GM21528 (cell line): ENCODE measurements around the gene TALDO1.

Experiments
- ATAC-seq: cut with Tn5 transposase; IDR thresholded peaks from one replicate; pipeline ENCODE4 v1.9.1; 2021; ENCODE audit warnings: mild to moderate bottlenecking, moderate library complexity; ENCODE audit not compliant: unreplicated experiment, low FRiP score

The TALDO1 gene

DNA sequence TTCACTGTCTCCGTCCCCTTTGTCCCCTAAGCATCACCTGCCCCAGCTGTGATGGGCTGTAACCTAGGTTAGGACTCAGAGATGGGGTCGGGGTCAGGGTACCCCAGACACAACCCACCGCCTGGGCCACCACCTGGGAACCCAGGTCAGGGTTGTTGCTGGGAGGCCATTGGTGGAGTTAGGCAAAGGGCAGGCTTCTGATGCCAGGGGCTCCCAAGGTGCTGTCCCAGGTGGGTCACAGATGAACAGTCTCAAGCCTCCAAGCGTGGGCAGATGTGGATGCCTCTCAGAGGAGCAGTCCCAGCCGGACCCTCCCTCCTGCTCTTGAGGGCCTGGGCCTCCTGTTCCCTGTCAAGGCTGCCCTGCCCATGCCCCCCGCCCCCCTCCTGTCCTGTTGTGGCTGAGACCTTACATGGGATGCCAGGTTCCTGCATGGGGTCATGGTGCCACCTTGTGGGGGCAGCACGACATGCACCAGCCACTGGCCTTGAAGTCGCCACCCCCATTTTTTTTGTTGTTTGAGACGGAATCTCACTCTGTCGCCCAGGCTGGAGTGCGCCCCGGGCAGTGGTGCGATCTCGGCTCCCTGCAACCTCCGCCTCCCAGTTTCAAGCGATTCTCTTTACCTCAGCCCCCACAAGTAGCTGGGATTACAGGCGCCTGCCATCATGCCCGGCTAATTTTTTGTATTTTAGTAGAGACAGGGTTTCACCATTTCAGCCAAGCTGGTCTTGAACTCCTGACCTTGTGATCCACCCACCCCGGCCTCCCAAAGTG, 17.9 kb downstream of the TALDO1 start:
- ATAC-seq = no peak

GRCh38 chr11:765802-766091, 18.5 kb downstream of the TALDO1 start:
- ATAC-seq = no peak

DNA sequence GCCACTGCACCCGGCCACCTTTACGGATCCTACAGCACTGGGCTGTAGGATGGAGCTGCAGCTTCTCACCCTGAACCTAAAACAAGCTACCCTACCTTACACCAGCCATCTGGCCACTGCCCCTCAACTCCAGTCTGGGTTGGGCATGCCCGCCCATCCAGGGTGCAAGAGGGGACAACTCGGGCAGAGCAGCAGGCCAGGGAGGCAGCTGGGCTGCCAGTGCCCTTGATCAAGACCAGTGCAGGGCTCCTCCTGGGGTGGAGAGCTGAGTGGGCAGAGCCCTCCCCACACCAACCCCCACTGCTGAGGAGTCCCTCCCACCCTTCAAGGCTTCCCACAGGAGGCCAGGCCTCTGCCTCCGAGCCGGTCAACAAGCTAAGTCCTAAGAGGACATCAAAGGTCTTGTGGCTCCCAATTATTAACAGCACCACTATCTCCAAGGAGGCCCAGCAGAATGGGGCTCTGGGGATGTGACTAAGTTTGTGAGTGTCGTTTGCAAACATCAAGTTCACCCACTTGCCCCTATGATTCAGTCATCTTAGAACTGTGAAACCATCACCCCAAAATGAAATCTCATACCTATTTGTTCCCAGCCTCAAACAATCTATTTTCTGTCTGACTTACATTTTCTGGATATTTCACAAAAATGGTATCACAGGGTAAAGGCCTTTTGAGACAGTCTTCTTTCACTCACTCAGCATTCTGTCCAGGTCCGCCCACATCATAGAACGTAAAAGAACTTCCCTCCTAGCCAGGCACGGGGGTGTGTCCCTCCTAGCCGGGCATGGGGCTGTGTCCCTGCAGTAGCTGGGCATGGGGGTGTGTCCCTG, 19.1 kb downstream of the TALDO1 start:
- no peak for ATAC-seq

DNA sequence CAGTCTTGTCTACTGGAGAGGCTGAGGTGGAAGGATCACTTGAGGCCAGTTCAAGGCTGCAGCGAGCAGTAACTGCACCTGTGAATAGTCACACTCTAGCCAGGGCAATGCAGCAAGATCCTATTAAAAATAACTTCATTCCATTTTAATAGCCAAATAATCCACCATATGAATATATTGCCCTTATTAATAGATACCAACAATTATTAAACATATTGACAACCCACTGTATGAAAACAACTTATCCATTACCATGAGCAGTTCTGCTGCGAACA, 19.6 kb downstream of the TALDO1 start:
- no peak for ATAC-seq

GRCh38 chr11:767238-767637, 20.0 kb downstream of the TALDO1 start:
- no peak for ATAC-seq

GRCh38 chr11:769887-770641, 22.8 kb downstream of the TALDO1 start:
- no peak for ATAC-seq

- ATAC-seq = no peak
Measured at GRCh38 chr11:770642-771616, 23.7 kb downstream of the TALDO1 start.

DNA sequence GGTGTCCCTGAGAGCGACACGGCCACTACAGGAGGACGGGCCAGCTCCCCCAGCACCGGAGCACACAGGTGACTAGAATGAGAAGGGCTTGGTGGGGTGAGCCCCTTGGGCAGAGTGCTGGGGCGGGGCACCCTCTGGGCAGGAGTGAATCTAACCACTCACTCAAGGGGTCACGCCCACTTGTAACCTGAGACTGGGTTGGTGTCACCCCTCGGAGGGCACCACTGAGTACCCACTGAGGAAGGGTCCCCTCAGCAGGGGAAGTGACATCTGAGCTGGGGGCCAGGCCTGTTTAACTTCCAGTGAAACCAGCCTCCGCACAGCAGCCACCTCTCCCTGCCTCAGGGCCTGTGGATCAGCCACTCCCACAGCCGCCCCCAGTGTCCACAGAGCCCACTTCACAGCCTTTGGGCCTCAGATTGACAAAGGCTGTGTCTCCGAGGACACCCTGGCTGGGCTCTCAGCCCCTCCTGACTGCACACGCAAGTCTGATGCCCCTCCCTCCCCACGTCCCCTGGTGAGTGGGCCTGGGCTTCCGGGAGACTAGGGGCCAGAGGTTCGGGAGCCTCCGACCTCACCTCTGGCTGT, 24.4 kb downstream of the TALDO1 start:
- ATAC-seq = no peak

- ATAC-seq = no peak
Measured at GRCh38 chr11:772429-773390, 25.4 kb downstream of the TALDO1 start.

- no peak for ATAC-seq
Measured at GRCh38 chr11:773425-773824, 26.2 kb downstream of the TALDO1 start.

GRCh38 chr11:773830-774229, 26.6 kb downstream of the TALDO1 start:
- no peak for ATAC-seq

GRCh38 chr11:774873-775592, 27.8 kb downstream of the TALDO1 start:
- ATAC-seq = no peak

GRCh38 chr11:776263-776560, 28.9 kb downstream of the TALDO1 start:
- ATAC-seq = no peak

DNA sequence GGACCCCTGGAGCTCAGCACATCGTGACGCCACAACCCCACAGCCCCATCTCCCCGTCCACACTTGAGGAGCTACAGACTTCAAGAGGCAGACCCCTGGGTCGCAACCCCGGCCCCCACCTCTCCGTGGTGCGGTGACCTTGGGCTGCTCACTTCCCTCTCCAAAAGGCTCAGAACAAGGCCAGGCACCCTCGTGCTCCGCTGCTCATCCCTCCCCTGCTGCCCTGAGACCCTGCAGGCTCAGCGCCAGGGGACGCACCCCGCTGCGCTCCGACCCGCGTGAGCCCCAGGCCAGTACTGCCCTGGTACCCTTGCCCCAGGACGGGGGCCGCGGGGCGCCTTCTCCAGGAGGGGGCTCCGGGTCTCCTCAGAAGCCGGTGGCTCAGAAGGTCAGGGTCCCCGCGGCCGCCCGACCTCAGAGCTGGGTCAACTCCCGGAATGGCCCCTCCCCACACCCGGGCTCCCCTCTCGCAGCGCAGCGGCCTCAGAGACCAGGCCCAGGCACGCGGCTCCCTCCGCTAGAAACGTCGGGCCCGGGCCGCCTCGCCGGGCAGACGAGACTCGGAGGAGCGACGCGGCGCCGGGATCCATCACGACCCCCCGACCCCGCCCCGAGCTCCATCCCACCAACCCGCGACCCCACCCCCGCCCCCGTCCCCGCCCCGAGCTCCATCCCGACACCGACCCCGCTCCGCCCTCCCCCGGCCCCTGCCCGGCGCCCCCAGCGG, 29.5 kb downstream of the TALDO1 start:
- peak; percentile 37 for ATAC-seq

DNA sequence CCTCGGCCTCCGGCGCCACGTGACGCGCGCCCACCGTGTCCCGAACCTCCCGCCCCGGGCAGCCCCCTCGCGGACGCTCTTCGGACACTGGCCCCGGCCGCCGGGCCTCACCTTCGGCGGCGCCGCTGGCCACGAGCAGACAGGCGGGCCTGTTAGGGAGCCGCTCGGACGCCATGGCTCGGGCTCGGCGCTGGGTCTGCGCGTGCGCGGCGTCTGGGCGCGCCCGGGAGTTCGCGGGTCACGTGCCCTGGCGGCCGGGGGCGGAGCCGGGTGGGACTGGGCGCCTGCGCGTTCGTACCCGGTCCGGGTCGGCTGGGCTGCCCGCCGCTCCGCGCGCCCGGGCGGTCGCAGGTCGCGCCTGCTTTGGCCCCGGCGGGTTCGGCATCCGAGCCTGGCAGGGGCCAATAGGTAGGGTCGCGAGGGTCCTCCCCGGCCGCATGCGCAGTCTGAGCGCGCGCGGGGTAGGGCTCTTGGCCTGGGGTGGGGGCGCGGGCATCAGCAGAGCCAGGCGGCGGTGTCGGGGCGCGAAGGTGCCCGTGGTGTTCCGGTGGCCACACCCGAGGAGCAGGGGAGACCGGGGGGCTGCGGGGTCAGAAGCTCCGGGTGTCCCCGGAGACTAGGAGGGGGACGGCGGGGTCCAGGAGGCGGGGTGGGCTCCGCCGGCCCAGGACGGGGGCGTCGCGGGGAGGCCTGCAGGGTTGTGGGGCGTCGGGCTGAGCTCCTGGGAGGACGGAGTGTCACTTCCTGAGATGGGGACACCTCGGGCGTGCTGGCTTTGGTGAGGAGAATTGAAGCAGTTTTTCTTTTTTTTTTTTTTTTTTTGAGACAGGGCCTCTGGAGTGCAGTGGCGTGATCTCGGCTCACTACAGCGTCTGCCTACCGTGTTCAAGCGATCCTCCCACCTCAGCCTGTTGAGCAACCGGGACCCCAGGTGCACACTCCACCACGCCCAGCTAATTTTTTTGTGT, 30.3 kb downstream of the TALDO1 start, which contains the start of gene GATD1:
GATD1 (minus strand) TSS at position 200 of the 968 bp plus-strand sequence; CDS start at position 175, 25 bp downstream.
- ATAC-seq = peak; percentile 76
